ENCODE data around the gene TBC1D14.
"Not testable (repeated sequence)": the region's sequence is repeated elsewhere in the genome, so short reads cannot be mapped to it uniquely, and the experiment has no call there.

Gene TBC1D14

GRCh38 chr4:6910960-6911874 lies 1.6 kb downstream of the TBC1D14 start:
- DNase-seq = no peak

- DNase-seq = not testable (repeated sequence)
Measured at GRCh38 chr4:6911917-6912316, 2.3 kb downstream of the TBC1D14 start.

- DNase-seq = no peak
Measured at GRCh38 chr4:6912441-6912840, 2.8 kb downstream of the TBC1D14 start.

GRCh38 chr4:6913350-6913905 lies 3.8 kb downstream of the TBC1D14 start:
- no peak for DNase-seq

GRCh38 chr4:6914448-6914847 lies 4.8 kb downstream of the TBC1D14 start:
- no peak for DNase-seq

- no peak for DNase-seq
Measured at GRCh38 chr4:6915041-6916005, 5.7 kb downstream of the TBC1D14 start.

GRCh38 chr4:6916069-6916586 lies 6.5 kb downstream of the TBC1D14 start:
- DNase-seq = no peak

- DNase-seq = no peak
Measured at GRCh38 chr4:6916587-6917460, 7.2 kb downstream of the TBC1D14 start.

GRCh38 chr4:6917461-6918271 lies 8.0 kb downstream of the TBC1D14 start:
- DNase-seq = no peak

GRCh38 chr4:6918338-6918737 lies 8.7 kb downstream of the TBC1D14 start:
- DNase-seq = no peak

- DNase-seq = no peak
Measured at GRCh38 chr4:6920171-6920570, 10.5 kb downstream of the TBC1D14 start.

- no peak for DNase-seq
Measured at GRCh38 chr4:6923507-6923906, 13.9 kb downstream of the TBC1D14 start.

- DNase-seq = no peak
Measured at GRCh38 chr4:6924361-6924779, 14.7 kb downstream of the TBC1D14 start.

GRCh38 chr4:6925357-6925836 lies 15.8 kb downstream of the TBC1D14 start:
- no peak for DNase-seq

- no peak for DNase-seq
Measured at GRCh38 chr4:6926081-6926480, 16.5 kb downstream of the TBC1D14 start.

- no peak for DNase-seq
Measured at GRCh38 chr4:6926681-6927478, 17.3 kb downstream of the TBC1D14 start.

GRCh38 chr4:6928081-6928480 lies 18.5 kb downstream of the TBC1D14 start:
- peak; percentile 9 for DNase-seq

- DNase-seq = no peak
Measured at GRCh38 chr4:6929339-6929811, 19.7 kb downstream of the TBC1D14 start.

- DNase-seq = peak; percentile 25
Measured at GRCh38 chr4:6929812-6930464, 20.3 kb downstream of the TBC1D14 start.
